ENCODE results near the gene GXYLT2.

Gene GXYLT2

GRCh38 chr3:72951259-72951722 is 63.4 kb downstream of the GXYLT2 start:
- no peak overlapping the region for H3K27ac ChIP-seq (ENCODE audit: low read depth in 2 of 2, low read length in 2 of 2)
- no peak overlapping the region for H3K9ac ChIP-seq (ENCODE audit: low read depth in 1 of 2, low read length in 2 of 2)
- peaks cover 0 to 5% of the 10 kb centered on the region in 2 donors for H3K4me1 ChIP-seq (ENCODE audit: control insufficient read depth in 2 of 2, insufficient read depth in 2 of 2, low read length in 2 of 2)
- no peaks in the 10 kb centered on the region for H3K27me3 ChIP-seq (ENCODE audit: control insufficient read depth in 2 of 2, insufficient read depth in 2 of 2, low read length in 2 of 2)
- no peaks in the 10 kb centered on the region for H3K9me3 ChIP-seq (ENCODE audit: control insufficient read depth in 2 of 2, low read length in 2 of 2)
- no peak overlapping the region for H3K4me3 ChIP-seq (ENCODE audit: low read length in 2 of 2)
- H3K36me3 ChIP-seq (ENCODE audit: control insufficient read depth in 2 of 2, insufficient read depth in 2 of 2, low read length in 2 of 2): no peaks in the 10 kb centered on the region

- H3K4me3 ChIP-seq (ENCODE audit: low read length in 2 of 2): no peak overlapping the region
- peaks cover 0 to 5% of the 10 kb centered on the region in 2 donors for H3K4me1 ChIP-seq (ENCODE audit: control insufficient read depth in 2 of 2, insufficient read depth in 2 of 2, low read length in 2 of 2)
- no peaks in the 10 kb centered on the region for H3K36me3 ChIP-seq (ENCODE audit: control insufficient read depth in 2 of 2, insufficient read depth in 2 of 2, low read length in 2 of 2)
- H3K27me3 ChIP-seq (ENCODE audit: control insufficient read depth in 2 of 2, insufficient read depth in 2 of 2, low read length in 2 of 2): no peaks in the 10 kb centered on the region
- no peak overlapping the region for H3K9ac ChIP-seq (ENCODE audit: low read depth in 1 of 2, low read length in 2 of 2)
- no peaks in the 10 kb centered on the region for H3K9me3 ChIP-seq (ENCODE audit: control insufficient read depth in 2 of 2, low read length in 2 of 2)
- H3K27ac ChIP-seq (ENCODE audit: low read depth in 2 of 2, low read length in 2 of 2): no peak overlapping the region
Measured at GRCh38 chr3:72953325-72953956, 65.6 kb downstream of the GXYLT2 start.

GRCh38 chr3:72957297-72957696 is 69.5 kb downstream of the GXYLT2 start:
- peaks cover 4 to 18% of the 10 kb centered on the region in 2 donors for H3K4me1 ChIP-seq (ENCODE audit: control insufficient read depth in 2 of 2, insufficient read depth in 2 of 2, low read length in 2 of 2)
- H3K27me3 ChIP-seq (ENCODE audit: control insufficient read depth in 2 of 2, insufficient read depth in 2 of 2, low read length in 2 of 2): no peaks in the 10 kb centered on the region
- H3K4me3 ChIP-seq (ENCODE audit: low read length in 2 of 2): no peak overlapping the region
- H3K36me3 ChIP-seq (ENCODE audit: control insufficient read depth in 2 of 2, insufficient read depth in 2 of 2, low read length in 2 of 2): no peaks in the 10 kb centered on the region
- no peak overlapping the region for H3K27ac ChIP-seq (ENCODE audit: low read depth in 2 of 2, low read length in 2 of 2)
- H3K9me3 ChIP-seq (ENCODE audit: control insufficient read depth in 2 of 2, low read length in 2 of 2): no peaks in the 10 kb centered on the region
- H3K9ac ChIP-seq (ENCODE audit: low read depth in 1 of 2, low read length in 2 of 2): no peak overlapping the region

GRCh38 chr3:72959336-72959735 is 71.5 kb downstream of the GXYLT2 start:
- Histone ChIP-seq H3K27ac (ENCODE audit: low read depth in 2 of 2, low read length in 2 of 2) (no peak overlapping the region), H3K36me3 (ENCODE audit: control insufficient read depth in 2 of 2, insufficient read depth in 2 of 2, low read length in 2 of 2) (no peaks in the 10 kb centered on the region), H3K4me3 (ENCODE audit: low read length in 2 of 2) (no peak overlapping the region), H3K4me1 (ENCODE audit: control insufficient read depth in 2 of 2, insufficient read depth in 2 of 2, low read length in 2 of 2) (peaks cover 4 to 18% of the 10 kb centered on the region in 2 donors), H3K9ac (ENCODE audit: low read depth in 1 of 2, low read length in 2 of 2) (no peak overlapping the region), H3K27me3 (ENCODE audit: control insufficient read depth in 2 of 2, insufficient read depth in 2 of 2, low read length in 2 of 2) (no peaks in the 10 kb centered on the region), H3K9me3 (ENCODE audit: control insufficient read depth in 2 of 2, low read length in 2 of 2) (no peaks in the 10 kb centered on the region)

- Histone ChIP-seq H3K9ac (ENCODE audit: low read depth in 1 of 2, low read length in 2 of 2) (no peak overlapping the region), H3K36me3 (ENCODE audit: control insufficient read depth in 2 of 2, insufficient read depth in 2 of 2, low read length in 2 of 2) (no peaks in the 10 kb centered on the region), H3K9me3 (ENCODE audit: control insufficient read depth in 2 of 2, low read length in 2 of 2) (no peaks in the 10 kb centered on the region), H3K27me3 (ENCODE audit: control insufficient read depth in 2 of 2, insufficient read depth in 2 of 2, low read length in 2 of 2) (no peaks in the 10 kb centered on the region), H3K27ac (ENCODE audit: low read depth in 2 of 2, low read length in 2 of 2) (peak overlapping the region; percentile 40 to 52), H3K4me1 (ENCODE audit: control insufficient read depth in 2 of 2, insufficient read depth in 2 of 2, low read length in 2 of 2) (peaks cover 4 to 18% of the 10 kb centered on the region in 2 donors), H3K4me3 (ENCODE audit: low read length in 2 of 2) (no peak overlapping the region)
Measured at GRCh38 chr3:72960812-72961518, 73.1 kb downstream of the GXYLT2 start.

- Histone ChIP-seq H3K27ac (ENCODE audit: low read depth in 2 of 2, low read length in 2 of 2) (no peak overlapping the region), H3K36me3 (ENCODE audit: control insufficient read depth in 2 of 2, insufficient read depth in 2 of 2, low read length in 2 of 2) (no peaks in the 10 kb centered on the region), H3K4me1 (ENCODE audit: control insufficient read depth in 2 of 2, insufficient read depth in 2 of 2, low read length in 2 of 2) (peaks cover 4 to 18% of the 10 kb centered on the region in 2 donors), H3K9me3 (ENCODE audit: control insufficient read depth in 2 of 2, low read length in 2 of 2) (no peaks in the 10 kb centered on the region), H3K4me3 (ENCODE audit: low read length in 2 of 2) (no peak overlapping the region), H3K27me3 (ENCODE audit: control insufficient read depth in 2 of 2, insufficient read depth in 2 of 2, low read length in 2 of 2) (no peaks in the 10 kb centered on the region), H3K9ac (ENCODE audit: low read depth in 1 of 2, low read length in 2 of 2) (no peak overlapping the region)
Measured at GRCh38 chr3:72961752-72962151, 73.9 kb downstream of the GXYLT2 start.

GRCh38 chr3:72962317-72962716 is 74.5 kb downstream of the GXYLT2 start:
- Histone ChIP-seq H3K4me1 (ENCODE audit: control insufficient read depth in 2 of 2, insufficient read depth in 2 of 2, low read length in 2 of 2) (peaks cover 4 to 18% of the 10 kb centered on the region in 2 donors), H3K27me3 (ENCODE audit: control insufficient read depth in 2 of 2, insufficient read depth in 2 of 2, low read length in 2 of 2) (no peaks in the 10 kb centered on the region), H3K9me3 (ENCODE audit: control insufficient read depth in 2 of 2, low read length in 2 of 2) (no peaks in the 10 kb centered on the region), H3K9ac (ENCODE audit: low read depth in 1 of 2, low read length in 2 of 2) (no peak overlapping the region), H3K36me3 (ENCODE audit: control insufficient read depth in 2 of 2, insufficient read depth in 2 of 2, low read length in 2 of 2) (no peaks in the 10 kb centered on the region), H3K4me3 (ENCODE audit: low read length in 2 of 2) (no peak overlapping the region), H3K27ac (ENCODE audit: low read depth in 2 of 2, low read length in 2 of 2) (no peak overlapping the region)

- H3K27me3 ChIP-seq (ENCODE audit: control insufficient read depth in 2 of 2, insufficient read depth in 2 of 2, low read length in 2 of 2): no peaks in the 10 kb centered on the region
- H3K4me3 ChIP-seq (ENCODE audit: low read length in 2 of 2): no peak overlapping the region
- peaks cover 4 to 18% of the 10 kb centered on the region in 2 donors for H3K4me1 ChIP-seq (ENCODE audit: control insufficient read depth in 2 of 2, insufficient read depth in 2 of 2, low read length in 2 of 2)
- H3K9ac ChIP-seq (ENCODE audit: low read depth in 1 of 2, low read length in 2 of 2): no peak overlapping the region
- no peak overlapping the region for H3K27ac ChIP-seq (ENCODE audit: low read depth in 2 of 2, low read length in 2 of 2)
- H3K9me3 ChIP-seq (ENCODE audit: control insufficient read depth in 2 of 2, low read length in 2 of 2): no peaks in the 10 kb centered on the region
- H3K36me3 ChIP-seq (ENCODE audit: control insufficient read depth in 2 of 2, insufficient read depth in 2 of 2, low read length in 2 of 2): no peaks in the 10 kb centered on the region
Measured at GRCh38 chr3:72964633-72965032, 76.8 kb downstream of the GXYLT2 start.

- H3K9me3 ChIP-seq (ENCODE audit: control insufficient read depth in 2 of 2, low read length in 2 of 2): no peaks in the 10 kb centered on the region
- no peak overlapping the region for H3K9ac ChIP-seq (ENCODE audit: low read depth in 1 of 2, low read length in 2 of 2)
- no peaks in the 10 kb centered on the region for H3K36me3 ChIP-seq (ENCODE audit: control insufficient read depth in 2 of 2, insufficient read depth in 2 of 2, low read length in 2 of 2)
- H3K27me3 ChIP-seq (ENCODE audit: control insufficient read depth in 2 of 2, insufficient read depth in 2 of 2, low read length in 2 of 2): no peaks in the 10 kb centered on the region
- peaks cover 0 to 5% of the 10 kb centered on the region in 2 donors for H3K4me1 ChIP-seq (ENCODE audit: control insufficient read depth in 2 of 2, insufficient read depth in 2 of 2, low read length in 2 of 2)
- no peak overlapping the region for H3K27ac ChIP-seq (ENCODE audit: low read depth in 2 of 2, low read length in 2 of 2)
- no peak overlapping the region for H3K4me3 ChIP-seq (ENCODE audit: low read length in 2 of 2)
Measured at GRCh38 chr3:72968266-72968664, 80.4 kb downstream of the GXYLT2 start.

GRCh38 chr3:72969766-72970165 is 81.9 kb downstream of the GXYLT2 start:
- H3K36me3 ChIP-seq (ENCODE audit: control insufficient read depth in 2 of 2, insufficient read depth in 2 of 2, low read length in 2 of 2): no peaks in the 10 kb centered on the region
- no peak overlapping the region for H3K27ac ChIP-seq (ENCODE audit: low read depth in 2 of 2, low read length in 2 of 2)
- H3K4me1 ChIP-seq (ENCODE audit: control insufficient read depth in 2 of 2, insufficient read depth in 2 of 2, low read length in 2 of 2): peaks cover 0 to 8% of the 10 kb centered on the region in 2 donors
- no peaks in the 10 kb centered on the region for H3K9me3 ChIP-seq (ENCODE audit: control insufficient read depth in 2 of 2, low read length in 2 of 2)
- no peak overlapping the region for H3K9ac ChIP-seq (ENCODE audit: low read depth in 1 of 2, low read length in 2 of 2)
- no peak overlapping the region for H3K4me3 ChIP-seq (ENCODE audit: low read length in 2 of 2)
- no peaks in the 10 kb centered on the region for H3K27me3 ChIP-seq (ENCODE audit: control insufficient read depth in 2 of 2, insufficient read depth in 2 of 2, low read length in 2 of 2)

Data from mucosa of rectum (tissue), 2 donors.